ENCODE measurements around the gene GALNTL6.

- TF ChIP-seq EZH2 (IDR thresholded peaks at IDR 0.05) (no peak), POLR2A (IDR thresholded peaks at IDR 0.05; ENCODE audit: borderline replicate concordance, extremely low read depth, insufficient read depth, insufficient read length) (no peak), CTCF (IDR thresholded peaks at IDR 0.05 in 2 of 3, conservative IDR thresholded peaks at IDR 0.05 in 1 of 3; ENCODE audit: borderline replicate concordance in 1 of 3, insufficient read depth in 1 of 3, low read depth in 2 of 3, low read length in 2 of 3) (no peak), CEBPB (IDR thresholded peaks at IDR 0.05; ENCODE audit: low read depth) (no peak), CBX3 (IDR thresholded peaks at IDR 0.05; ENCODE audit: low read depth) (no peak), SIN3A (IDR thresholded peaks at IDR 0.05; ENCODE audit: low read depth) (no peak)
These were observed 542.8 kb downstream of the GALNTL6 start for GRCh38 chr4:172356016-172356415.
